H9 (cell line): ENCODE data around the gene KDM4C. TPM values are rescaled to one million over a fixed set of nuclear protein-coding genes. Genes with fewer than 3 reads are reported as not detected.
A peak's percentile ranks its signal among the peaks of the same experiment; 100 is the strongest.

ENCODE experiments used
- DNase-seq: peaks from one replicate; pipeline ENCODE4 v3.0.0-alpha.2; 2017
- H2AFZ ChIP-seq: one replicate; pipeline ENCODE4 v1.6.1; 2013; ENCODE audit warnings: mild to moderate bottlenecking, low read length, control low read depth, moderate library complexity
- H2AK5ac ChIP-seq: 2 replicates; pipeline ENCODE4 v1.6.1; 2013; ENCODE audit warnings: low read length, control low read depth, mixed read lengths; ENCODE audit not compliant: insufficient read length
- H2BK120ac ChIP-seq: one replicate; pipeline ENCODE4 v1.6.1; 2013; ENCODE audit warnings: low read depth, mild to moderate bottlenecking, low read length, control low read depth, inconsistent platforms; ENCODE audit not compliant: poor library complexity, severe bottlenecking
- H2BK12ac ChIP-seq: 2 replicates; pipeline ENCODE4 v1.6.1; 2013; ENCODE audit warnings: low read length, control low read depth, mixed read lengths, low read depth; ENCODE audit not compliant: insufficient read length
- H2BK15ac ChIP-seq: 2 replicates; pipeline ENCODE4 v1.6.1; 2013; ENCODE audit warnings: low read depth, low read length, control low read depth
- H2BK20ac ChIP-seq: one replicate; pipeline ENCODE4 v1.6.1; 2013; ENCODE audit warnings: low read depth, mild to moderate bottlenecking, low read length, control low read depth, inconsistent platforms; ENCODE audit not compliant: poor library complexity, severe bottlenecking
- H2BK5ac ChIP-seq: 2 replicates; pipeline ENCODE4 v1.6.1; 2013; ENCODE audit warnings: low read length, control low read depth, mixed read lengths; ENCODE audit not compliant: insufficient read length
- H3K14ac ChIP-seq: 2 replicates; pipeline ENCODE4 v1.6.1; 2013; ENCODE audit warnings: low read length, control low read depth; ENCODE audit not compliant: insufficient read depth
- H3K18ac ChIP-seq: 2 replicates; pipeline ENCODE4 v1.6.1; 2013; ENCODE audit warnings: low read depth, mild to moderate bottlenecking, mixed read lengths, low read length, control low read depth; ENCODE audit not compliant: insufficient read length
- H3K23ac ChIP-seq: 2 replicates; pipeline ENCODE4 v1.6.1; 2013; ENCODE audit warnings: low read length, control low read depth, mixed read lengths, low read depth; ENCODE audit not compliant: insufficient read length
- H3K23me2 ChIP-seq: 2 replicates; pipeline ENCODE4 v1.6.1; 2013; ENCODE audit warnings: low read depth, mild to moderate bottlenecking, mixed read lengths, low read length, control low read depth; ENCODE audit not compliant: insufficient read length, poor library complexity, severe bottlenecking
- H3K27ac ChIP-seq: 2 replicates; pipeline ENCODE4 v1.5.1; 2013; ENCODE audit warnings: low read length, control low read depth, mixed read lengths, low read depth; ENCODE audit not compliant: insufficient read length
- H3K27me3 ChIP-seq: 2 replicates; pipeline ENCODE4 v1.6.1; 2013; ENCODE audit warnings: low read length, control low read depth, inconsistent platforms; ENCODE audit not compliant: insufficient read depth
- H3K4ac ChIP-seq: 2 replicates; pipeline ENCODE4 v1.6.1; 2013; ENCODE audit warnings: low read depth, mild to moderate bottlenecking, control low read depth, inconsistent platforms, low read length, moderate library complexity
- H3K4me1 ChIP-seq: 2 replicates; pipeline ENCODE4 v1.6.1; 2013; ENCODE audit warnings: low read length, control low read depth, inconsistent platforms; ENCODE audit not compliant: insufficient read depth
- H3K4me2 ChIP-seq: 2 replicates; pipeline ENCODE4 v1.6.1; 2013; ENCODE audit warnings: low read length, control low read depth, mixed read lengths; ENCODE audit not compliant: insufficient read length, insufficient read depth
- H3K56ac ChIP-seq: 2 replicates; pipeline ENCODE4 v1.6.1; 2013; ENCODE audit warnings: low read depth, mild to moderate bottlenecking, mixed read lengths, low read length, control low read depth; ENCODE audit not compliant: insufficient read length
- H3K79me1 ChIP-seq: 2 replicates; pipeline ENCODE4 v1.6.1; 2013; ENCODE audit warnings: low read depth, mild to moderate bottlenecking, moderate library complexity, low read length, control low read depth, inconsistent platforms; ENCODE audit not compliant: insufficient read depth, poor library complexity, severe bottlenecking
- H3K79me2 ChIP-seq: 2 replicates; pipeline ENCODE4 v1.6.1; 2013; ENCODE audit warnings: low read length, control low read depth, inconsistent platforms; ENCODE audit not compliant: insufficient read depth
- H3K9ac ChIP-seq: 2 replicates; pipeline ENCODE4 v1.6.1; 2013; ENCODE audit warnings: low read length, control low read depth, mixed read lengths; ENCODE audit not compliant: insufficient read length; ENCODE audit errors: extremely low read depth
- H3K9me3 ChIP-seq: one replicate; pipeline ENCODE4 v1.6.1; 2013; ENCODE audit warnings: low read depth, low read length, inconsistent platforms; ENCODE audit not compliant: control insufficient read depth
- H3T11ph ChIP-seq: one replicate; pipeline ENCODE4 v1.6.1; 2013; ENCODE audit warnings: mild to moderate bottlenecking, low read length, control low read depth, inconsistent platforms
- H4K20me1 ChIP-seq: one replicate; pipeline ENCODE4 v1.6.1; 2013; ENCODE audit not compliant: control insufficient read depth, insufficient read length, insufficient read depth
- H4K5ac ChIP-seq: 2 replicates; pipeline ENCODE4 v1.6.1; 2013; ENCODE audit warnings: low read depth, mild to moderate bottlenecking, mixed read lengths, low read length, control low read depth; ENCODE audit not compliant: insufficient read length
- H4K8ac ChIP-seq: replicated peaks from 2 replicates; pipeline ENCODE4 v1.6.1; 2013; ENCODE audit warnings: low read length, control low read depth, mixed read lengths, low read depth; ENCODE audit not compliant: insufficient read length
- H4K91ac ChIP-seq: 2 replicates; pipeline ENCODE4 v1.6.1; 2013; ENCODE audit warnings: low read depth, mild to moderate bottlenecking, moderate library complexity, mixed read lengths, low read length, control low read depth; ENCODE audit not compliant: insufficient read length
- H3K27ac Mint-ChIP-seq, 3 experiments: 2 replicates in 2 of 3; 3 replicates in 1 of 3; pipeline ENCODE4 v1.8.0; 2020 to 2021; ENCODE audit warnings: mixed read lengths in 3 of 3, mild to moderate bottlenecking in 1 of 3, moderate library complexity in 1 of 3
- H3K27me3 Mint-ChIP-seq: 2 replicates; pipeline ENCODE4 v1.8.0; 2021; ENCODE audit warnings: low read depth, mild to moderate bottlenecking, moderate library complexity, mixed read lengths
- H3K36me3 Mint-ChIP-seq, 3 experiments: 2 replicates in 2 of 3; 3 replicates in 1 of 3; pipeline ENCODE4 v1.8.0; 2020 to 2021; ENCODE audit warnings: low read depth in 3 of 3, mixed read lengths in 3 of 3; ENCODE audit not compliant: insufficient read depth in 1 of 3
- H3K4me1 Mint-ChIP-seq, 2 experiments: 2 replicates each; pipeline ENCODE4 v1.8.0; 2020; ENCODE audit warnings: mixed read lengths in 2 of 2
- H3K4me3 Mint-ChIP-seq, 2 experiments: 2 replicates in 1 of 2; 3 replicates in 1 of 2; pipeline ENCODE4 v1.8.0; 2020 to 2021; ENCODE audit warnings: mild to moderate bottlenecking in 2 of 2, mixed read lengths in 2 of 2, moderate library complexity in 1 of 2
- H3K9me3 Mint-ChIP-seq, 2 experiments: 2 replicates in 1 of 2; 3 replicates in 1 of 2; pipeline ENCODE4 v1.8.0; 2020; ENCODE audit warnings: mild to moderate bottlenecking in 2 of 2, mixed read lengths in 2 of 2, moderate library complexity in 1 of 2
- WGBS: extraction: QIAGEN DNeasy Blood & Tissue Kit; methylation state at CpG from one replicate; pipeline ENCODE4 v1.1.7; 2013; ENCODE audit warnings: missing lambda C conversion rate, low lambda C conversion rate, mixed read lengths; ENCODE audit not compliant: insufficient read length; ENCODE audit errors: extremely low coverage; 5-methylcytosine and 5-hydroxymethylcytosine counted together
- total RNA-seq: library from RNA; stranded (reverse); gene quantifications from 2 replicates; pipeline ENCODE4 v1.2.1, GENCODE V29; 2021
- TF ChIP-seq, protein P1 (sequence below): fragments of 200-600 bp; sonication (generic); conservative IDR thresholded peaks from 3 replicates; pipeline ENCODE4 v1.8.0; 2021; ENCODE audit warnings: antibody characterized with exemption, mild to moderate bottlenecking

Gene KDM4C
- total RNA-seq, 1 experiment from 2014 or later: 24.0 TPM

DNA sequence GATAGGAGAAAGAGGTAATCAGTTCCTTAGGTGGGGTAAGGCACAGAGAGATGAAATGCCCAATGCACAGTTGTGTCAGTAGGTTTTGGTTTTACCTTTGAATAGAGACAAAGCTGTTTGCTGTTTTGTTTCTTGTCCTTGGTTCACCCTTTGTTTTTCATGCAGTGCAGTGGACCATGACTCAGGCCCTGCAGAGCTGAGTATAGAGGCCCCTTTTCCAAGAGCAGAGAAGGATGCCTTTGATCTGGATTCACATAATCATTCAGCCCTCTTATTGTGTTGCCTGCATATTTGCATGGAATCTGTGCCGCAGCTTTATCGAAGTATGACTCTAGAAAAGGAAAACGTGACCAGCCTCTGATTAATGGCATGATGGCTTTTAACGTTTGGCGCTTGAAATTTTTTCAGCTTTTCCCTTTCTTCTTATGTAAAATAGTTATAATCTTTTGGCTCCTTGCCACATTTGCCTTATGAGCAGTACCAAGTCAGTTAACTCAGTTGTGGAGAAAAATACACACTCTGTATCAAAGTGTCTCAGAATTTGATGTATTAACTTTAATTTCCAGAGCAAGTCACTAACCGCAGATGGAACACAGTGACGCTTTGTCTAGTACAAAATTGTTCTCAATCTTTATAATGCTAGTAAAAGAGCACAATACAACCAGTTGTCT, 197.6 kb downstream of the KDM4C start:
- H3K27ac ChIP-seq: no peak overlapping the region
- peak overlapping the region; percentile 28 to 73 (median 64); a peak in 4 of 7 replicates for H3K27ac Mint-ChIP-seq
- no peak overlapping the region for H3K4me3 Mint-ChIP-seq
- no peaks in the 10 kb centered on the region for H4K20me1 ChIP-seq
- no peak overlapping the region for H3K23ac ChIP-seq
- H4K91ac ChIP-seq: no peak overlapping the region
- H2BK12ac ChIP-seq: no peak overlapping the region
- H3K9me3 Mint-ChIP-seq: no peaks in the 10 kb centered on the region
- H3K9ac ChIP-seq: no peak overlapping the region
- H3K4me1 Mint-ChIP-seq: peaks cover 21 to 24% of the 10 kb centered on the region in 2 experiments
- H3K27me3 ChIP-seq: no peaks in the 10 kb centered on the region
- H3K36me3 Mint-ChIP-seq: peaks cover 0 to 1% (median 0%) of the 10 kb centered on the region in 3 experiments; a peak in 2 of 7 replicates
- H3K18ac ChIP-seq: no peak overlapping the region
- H3K9me3 ChIP-seq: no peaks in the 10 kb centered on the region
- no peaks in the 10 kb centered on the region for H3K23me2 ChIP-seq
- H3K79me2 ChIP-seq: no peaks in the 10 kb centered on the region
- H3K4ac ChIP-seq: no peak overlapping the region
- H2BK20ac ChIP-seq: no peak overlapping the region
- no peak overlapping the region for H3K56ac ChIP-seq
- TF ChIP-seq, protein P1, sequence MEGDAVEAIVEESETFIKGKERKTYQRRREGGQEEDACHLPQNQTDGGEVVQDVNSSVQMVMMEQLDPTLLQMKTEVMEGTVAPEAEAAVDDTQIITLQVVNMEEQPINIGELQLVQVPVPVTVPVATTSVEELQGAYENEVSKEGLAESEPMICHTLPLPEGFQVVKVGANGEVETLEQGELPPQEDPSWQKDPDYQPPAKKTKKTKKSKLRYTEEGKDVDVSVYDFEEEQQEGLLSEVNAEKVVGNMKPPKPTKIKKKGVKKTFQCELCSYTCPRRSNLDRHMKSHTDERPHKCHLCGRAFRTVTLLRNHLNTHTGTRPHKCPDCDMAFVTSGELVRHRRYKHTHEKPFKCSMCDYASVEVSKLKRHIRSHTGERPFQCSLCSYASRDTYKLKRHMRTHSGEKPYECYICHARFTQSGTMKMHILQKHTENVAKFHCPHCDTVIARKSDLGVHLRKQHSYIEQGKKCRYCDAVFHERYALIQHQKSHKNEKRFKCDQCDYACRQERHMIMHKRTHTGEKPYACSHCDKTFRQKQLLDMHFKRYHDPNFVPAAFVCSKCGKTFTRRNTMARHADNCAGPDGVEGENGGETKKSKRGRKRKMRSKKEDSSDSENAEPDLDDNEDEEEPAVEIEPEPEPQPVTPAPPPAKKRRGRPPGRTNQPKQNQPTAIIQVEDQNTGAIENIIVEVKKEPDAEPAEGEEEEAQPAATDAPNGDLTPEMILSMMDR: no peak
- no peak overlapping the region for H2BK15ac ChIP-seq
- H3K14ac ChIP-seq: no peak overlapping the region
- H2BK120ac ChIP-seq: no peak overlapping the region
- H3T11ph ChIP-seq: peak overlapping the region; percentile 4
- H3K79me1 ChIP-seq: no peaks in the 10 kb centered on the region
- no peak overlapping the region for H3K4me2 ChIP-seq
- no peak overlapping the region for H2AK5ac ChIP-seq
- H4K8ac ChIP-seq: no peak overlapping the region
- no CpG with 5 or more reads among the region's 7 CpGs for WGBS
- no peak overlapping the region for H2BK5ac ChIP-seq
- no peak for DNase-seq
- H2AFZ ChIP-seq: no peak overlapping the region
- no peak overlapping the region for H4K5ac ChIP-seq
- H3K4me1 ChIP-seq: peaks cover 6% of the 10 kb centered on the region
- no peaks in the 10 kb centered on the region for H3K27me3 Mint-ChIP-seq
